B cell (primary cell): ENCODE measurements around the gene KIF1A. TPM values are rescaled to one million over a fixed set of nuclear protein-coding genes. Genes with fewer than 3 reads are reported as not detected.

Experiments used
- ATAC-seq: fragments of 200-7000 bp; cut with Tn5 transposase; one replicate; pipeline ENCODE4 v1.10.0; 2021; ENCODE audit warnings: low read depth, mild to moderate bottlenecking, moderate number of reproducible peaks, moderate library complexity
- CTCF ChIA-PET: fragments of 350-600 bp; sonication (Branson Sonifier 250); formaldehyde crosslinking; loops from one replicate; lab custom pipeline; 2021; ENCODE audit warnings: antibody characterized with exemption, inconsistent platforms; lab: Charles Lee
- POLR2A ChIA-PET: fragments of 350-600 bp; sonication (Branson Sonifier 250); formaldehyde crosslinking; loops from one replicate; lab custom pipeline; 2021; ENCODE audit warnings: antibody characterized with exemption; lab: Charles Lee
- DNase-seq: peaks from one replicate; pipeline ENCODE4 v3.0.0; 2013
- H2AFZ ChIP-seq: 2 replicates; pipeline ENCODE4 v1.6.1; 2012; ENCODE audit warnings: mild to moderate bottlenecking, low read depth, low read length; ENCODE audit not compliant: insufficient read depth, poor library complexity, severe bottlenecking
- H3K27ac ChIP-seq, 2 donors: 1 replicate in 1 of 2; 2 replicates in 1 of 2; pipeline ENCODE4 v1.5.1; 2012 to 2013; ENCODE audit warnings: low read length in 2 of 2, mild to moderate bottlenecking in 2 of 2, moderate library complexity in 1 of 2
- H3K27me3 ChIP-seq, 4 experiments: fragments of 200-600 bp in 1 of 4; sonication (generic) in 1 of 4; replicated peaks in 1 of 4; 1 replicate in 2 of 4; 2 replicates in 2 of 4; pipeline versions ENCODE4 v1.6.1 to v1.7.0; 2013 to 2016; ENCODE audit warnings: low read length in 3 of 4, mild to moderate bottlenecking in 2 of 4, mixed read lengths in 1 of 4, moderate library complexity in 1 of 4; ENCODE audit not compliant: insufficient read depth in 4 of 4, control insufficient read depth in 3 of 4; ENCODE audit errors: control extremely low read depth in 1 of 4
- H3K36me3 ChIP-seq, 2 experiments: replicated peaks in 1 of 2; 1 replicate in 1 of 2; 2 replicates in 1 of 2; pipeline versions ENCODE4 v1.6.1 to v1.7.1; 2013; ENCODE audit warnings: low read length in 1 of 2; ENCODE audit not compliant: insufficient read depth in 2 of 2, control insufficient read depth in 1 of 2; ENCODE audit errors: control extremely low read depth in 1 of 2, extremely low read depth in 1 of 2
- H3K4me1 ChIP-seq, 2 donors: fragments of 200-600 bp in 1 of 2; sonication (generic) in 1 of 2; 1 replicate in 1 of 2; 2 replicates in 1 of 2; pipeline versions ENCODE4 v1.5.1 to v1.6.1; 2013 to 2017; ENCODE audit warnings: low read length in 2 of 2; ENCODE audit not compliant: control insufficient read depth in 2 of 2, insufficient read depth in 2 of 2
- H3K4me2 ChIP-seq: replicated peaks from 2 replicates; pipeline ENCODE3; 2012; ENCODE audit warnings: mild to moderate bottlenecking, low read depth, low read length; ENCODE audit not compliant: poor library complexity, severe bottlenecking
- H3K4me3 ChIP-seq, 5 experiments: fragments of 200-600 bp in 1 of 5; sonication (generic) in 1 of 5; 1 replicate in 3 of 5; 2 replicates in 2 of 5; pipeline versions ENCODE4 v1.5.1 to v1.7.0; 2011 to 2016; ENCODE audit warnings: low read length in 4 of 5, mild to moderate bottlenecking in 4 of 5, low read depth in 2 of 5, control low read depth in 1 of 5, moderate library complexity in 1 of 5; ENCODE audit not compliant: insufficient read depth in 1 of 5; ENCODE audit errors: control extremely low read depth in 1 of 5, extremely low read depth in 1 of 5
- H3K79me2 ChIP-seq: fragments of 200-600 bp; sonication (generic); one replicate; pipeline ENCODE4 v1.6.0; 2016; ENCODE audit warnings: low read length; ENCODE audit not compliant: control insufficient read depth, insufficient read depth
- H3K9ac ChIP-seq: fragments of 200-600 bp; sonication (generic); 2 replicates; pipeline ENCODE4 v1.6.1; 2017; ENCODE audit warnings: mild to moderate bottlenecking, low read length, moderate library complexity
- H3K9me3 ChIP-seq, 3 donors: one replicate each; pipeline versions ENCODE4 v1.6.1 to v1.7.1; 2013; ENCODE audit warnings: low read length in 2 of 3; ENCODE audit not compliant: control insufficient read depth in 2 of 3, insufficient read depth in 1 of 3; ENCODE audit errors: control extremely low read depth in 1 of 3
- H4K20me1 ChIP-seq: 2 replicates; pipeline ENCODE4 v1.6.0; 2012; ENCODE audit warnings: mild to moderate bottlenecking, low read length; ENCODE audit not compliant: insufficient read depth, control insufficient read depth, poor library complexity, severe bottlenecking
- H3K27ac Mint-ChIP-seq: one replicate; pipeline ENCODE4 v1.8.0; 2021; ENCODE audit warnings: mixed read lengths
- H3K27me3 Mint-ChIP-seq: one replicate; pipeline ENCODE4 v1.8.0; 2021; ENCODE audit warnings: mixed read lengths
- H3K4me1 Mint-ChIP-seq: one replicate; pipeline ENCODE4 v1.8.0; 2021; ENCODE audit warnings: mixed read lengths
- H3K4me3 Mint-ChIP-seq: one replicate; pipeline ENCODE4 v1.8.0; 2021; ENCODE audit warnings: mixed read lengths
- H3K9me3 Mint-ChIP-seq: one replicate; pipeline ENCODE4 v1.8.0; 2022; ENCODE audit warnings: mixed read lengths; ENCODE audit not compliant: insufficient read depth
- CTCF ChIP-seq: fragments of 200-600 bp; IDR thresholded peaks from one replicate; pipeline ENCODE4 v1.8.0; 2022; ENCODE audit warnings: antibody characterized with exemption, mild to moderate bottlenecking
- EZH2 ChIP-seq: IDR thresholded peaks from 2 replicates; pipeline ENCODE4 v1.6.1; 2012; ENCODE audit warnings: borderline replicate concordance, low read depth, mild to moderate bottlenecking, moderate library complexity, low read length; ENCODE audit not compliant: insufficient read depth, poor library complexity, severe bottlenecking
- WGBS: methylation state at CpG from one replicate; pipeline ENCODE4 v1.1.5; 2013; ENCODE audit warnings: missing lambda C conversion rate; ENCODE audit not compliant: insufficient coverage; 5-methylcytosine and 5-hydroxymethylcytosine counted together
- intact Hi-C: fragments of 100-400 bp; cut with micrococcal nuclease; formaldehyde crosslinking; loops from one replicate; pipeline ENCODE4 v1.10.0; 2022
- polyA plus RNA-seq: library from polyadenylated mRNA; depleted of rRNA; stranded (reverse); fragments of >200 nt; gene quantifications from 2 replicates; pipeline ENCODE4 v1.2.3, GENCODE V29; 2012
- total RNA-seq, 2 donors: library from RNA; stranded (reverse); fragments of 120-200 nt in 1 of 2; gene quantifications; 1 replicate in 1 of 2; 2 replicates in 1 of 2; pipeline versions ENCODE4 v1.2.3 to v1.2.4, GENCODE V29; 2013 to 2022

Gene KIF1A
- total and polyA plus RNA-seq, 2 donors (not counting 1 experiment from before 2014, with no cell fraction given), result not detected

GRCh38 chr2:240850756-240851077, 30.7 kb upstream of the KIF1A start:
- no peak for DNase-seq
- Histone ChIP-seq H3K4me2 (no peak overlapping the region), H3K79me2 (no peaks in the 10 kb centered on the region), H3K4me1 (no peaks in the 10 kb centered on the region), H3K4me3 (no peak overlapping the region), H4K20me1 (no peaks in the 10 kb centered on the region), H3K27me3 (peaks cover 0 to 2% (median 0%) of the 10 kb centered on the region in 4 experiments), H2AFZ (no peak overlapping the region), H3K9ac (no peak overlapping the region), H3K27ac (no peak overlapping the region), H3K9me3 (peaks cover 0 to 28% (median 8%) of the 10 kb centered on the region in 3 donors), H3K36me3 (no peaks in the 10 kb centered on the region)
- intact Hi-C loops, result loop anchor here (2.0 kb wide), 1 partner anchor 1026 kb away; no protein-coding TSS in a partner anchor
- Mint-ChIP-seq H3K9me3 (peaks cover 5% of the 10 kb centered on the region), H3K4me1 (no peaks in the 10 kb centered on the region), H3K4me3 (no peak overlapping the region), H3K27me3 (no peaks in the 10 kb centered on the region), H3K27ac (no peak overlapping the region)
- 71% methylated on average over 11 of the region's 11 CpGs for WGBS
- ATAC-seq, result no peak
- TF ChIP-seq EZH2 (no peak), CTCF (no peak)
- ChIA-PET POLR2A (no interaction called here), CTCF (interaction anchor here (0.9 to 2.4 kb wide), 14 partner anchors 11 to 1170 kb away, joined by 3 to 9 read pairs (median 4); partner anchors contain the start of gene PPP1R7)

GRCh38 chr2:240850026-240850425, 30.0 kb upstream of the KIF1A start:
- Mint-ChIP-seq H3K9me3 (peaks cover 5% of the 10 kb centered on the region), H3K4me1 (no peaks in the 10 kb centered on the region), H3K4me3 (no peak overlapping the region), H3K27ac (no peak overlapping the region), H3K27me3 (no peaks in the 10 kb centered on the region)
- DNase-seq (no peak), ATAC-seq (no peak)
- H3K4me3 ChIP-seq, result no peak overlapping the region
- no peaks in the 10 kb centered on the region for H3K36me3 ChIP-seq
- no peaks in the 10 kb centered on the region for H3K4me1 ChIP-seq
- H3K9ac ChIP-seq, result no peak overlapping the region
- intact Hi-C loops, result loop anchor here (2.0 kb wide), 1 partner anchor 1027 kb away; no protein-coding TSS in a partner anchor
- peaks cover 0 to 23% (median 8%) of the 10 kb centered on the region in 3 donors for H3K9me3 ChIP-seq
- 93% methylated on average over 11 of the region's 11 CpGs for WGBS
- H3K4me2 ChIP-seq, result no peak overlapping the region
- H2AFZ ChIP-seq, result no peak overlapping the region
- no peaks in the 10 kb centered on the region for H4K20me1 ChIP-seq
- no peak for TF ChIP-seq CTCF
- no peak for TF ChIP-seq EZH2
- H3K27ac ChIP-seq, result no peak overlapping the region
- H3K79me2 ChIP-seq, result no peaks in the 10 kb centered on the region
- ChIA-PET POLR2A (no interaction called here), CTCF (interaction anchor here (0.9 to 1.1 kb wide), 3 partner anchors 10 to 1028 kb away, joined by 3 read pairs; no protein-coding TSS in a partner anchor)
- H3K27me3 ChIP-seq, result peaks cover 0 to 2% (median 0%) of the 10 kb centered on the region in 4 experiments
